HG03432 (cell line): ENCODE results near the gene NKX2-4.
"Not testable (repeated sequence)": the region's sequence is repeated elsewhere in the genome, so short reads cannot be mapped to it uniquely, and the experiment has no call there.

Source experiments
- ATAC-seq: cut with Tn5 transposase; IDR thresholded peaks from one replicate; pipeline ENCODE4 v1.9.1; 2021; ENCODE audit warnings: mild to moderate bottlenecking, moderate library complexity; ENCODE audit not compliant: unreplicated experiment

The NKX2-4 gene

DNA sequence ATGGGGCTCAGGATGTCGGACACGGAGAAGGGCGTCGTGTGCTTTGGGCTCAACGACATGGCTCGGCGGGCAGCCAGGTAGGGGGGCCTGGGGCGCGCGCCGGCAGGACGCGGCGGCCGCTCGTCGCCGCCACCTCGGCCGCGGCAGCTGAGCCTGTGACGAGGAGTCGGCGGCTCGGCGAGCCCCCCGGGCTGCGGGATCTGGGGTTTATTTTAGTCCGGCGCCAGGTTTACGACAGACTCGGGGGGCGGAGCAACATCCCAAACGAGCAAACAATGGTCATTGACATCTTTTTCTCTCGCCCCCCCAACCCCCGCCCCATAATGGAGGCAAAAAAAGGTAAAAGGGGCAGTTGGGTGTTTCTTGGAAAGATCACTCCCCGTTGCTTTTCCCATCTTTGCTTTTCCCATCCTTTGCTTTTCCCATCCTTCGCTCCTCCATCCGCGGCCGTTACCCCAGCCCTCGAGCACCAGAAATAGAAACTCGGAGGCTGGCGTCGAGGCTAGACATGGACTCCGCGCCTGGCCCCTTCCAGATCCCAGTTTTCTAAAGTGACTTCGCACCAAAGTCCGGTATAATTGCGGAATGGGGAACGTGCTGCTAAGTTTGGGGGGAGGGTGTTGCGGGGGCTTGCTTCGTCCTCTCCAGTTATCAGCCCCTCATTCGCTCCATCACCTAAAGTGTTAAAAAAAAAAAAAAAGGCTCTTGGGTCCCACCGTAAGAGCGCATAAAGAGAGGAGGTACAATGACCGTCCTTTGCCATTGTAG lies at the start of gene NKX2-4:
Gene NKX2-4 (minus strand): TSS at position 186 of the 768 bp plus-strand sequence. CDS start 127 bp downstream, at position 59.
- no peak for ATAC-seq

DNA sequence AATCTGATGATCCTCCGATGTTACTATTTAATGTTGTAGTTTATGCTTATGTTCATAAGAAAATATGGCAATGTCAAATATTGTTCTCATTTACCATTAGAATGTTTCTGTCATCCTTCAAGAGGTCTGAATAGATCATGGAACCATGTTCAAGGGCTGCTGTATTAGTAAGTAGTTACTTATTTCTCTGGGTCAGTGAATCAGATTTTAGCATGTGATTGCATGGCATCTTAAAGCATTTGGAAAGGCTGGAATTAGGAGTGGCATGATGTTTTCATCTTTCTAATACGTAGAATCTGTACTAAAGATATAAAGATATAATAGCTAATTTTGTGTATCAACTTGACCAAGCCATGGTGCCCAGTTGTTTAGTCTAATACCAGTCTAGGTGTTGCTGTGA lies 40.5 kb upstream of the NKX2-4 start:
- no peak for ATAC-seq

DNA sequence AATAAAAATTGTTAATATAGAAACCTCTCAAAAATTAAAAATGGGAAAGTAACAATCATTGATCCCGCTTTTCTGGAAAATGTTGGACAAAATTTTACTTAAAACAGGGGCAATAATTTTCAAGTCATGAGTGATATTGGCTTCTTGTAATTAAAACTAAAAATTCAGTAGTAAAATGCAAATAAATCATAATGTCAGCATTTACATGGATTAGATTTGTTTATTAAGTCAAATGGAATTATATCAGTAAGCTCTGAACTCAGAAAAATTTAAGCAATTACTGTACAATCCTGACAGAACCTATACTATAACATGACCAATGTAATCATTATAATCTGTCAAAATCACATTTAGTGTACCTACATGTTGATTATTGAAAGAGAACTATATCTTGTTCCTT lies 39.9 kb upstream of the NKX2-4 start:
- no peak for ATAC-seq

DNA sequence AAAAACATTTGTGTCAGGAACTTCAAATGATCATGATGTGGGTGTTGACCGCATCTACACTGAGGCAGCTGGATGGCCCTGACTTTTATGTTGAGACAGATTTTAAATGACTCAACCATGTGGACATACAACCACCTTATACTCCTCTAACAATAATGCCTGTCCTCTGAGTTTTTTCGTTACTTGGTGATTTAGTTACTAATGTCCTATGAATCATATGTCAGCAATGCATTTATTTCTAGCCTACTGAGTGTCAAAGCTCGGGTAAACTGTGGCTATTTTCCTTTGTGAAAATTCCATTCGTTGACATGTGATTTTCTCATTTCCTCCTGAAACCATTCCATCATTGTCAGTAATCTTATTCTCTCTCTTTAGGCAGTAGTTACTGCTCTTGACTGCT lies 38.9 kb upstream of the NKX2-4 start:
- ATAC-seq = no peak

GRCh38 chr20:21435576-21435975 lies 38.2 kb upstream of the NKX2-4 start:
- ATAC-seq = no peak

- ATAC-seq = no peak
These were observed 36.1 kb upstream of the NKX2-4 start for GRCh38 chr20:21433329-21433890.

DNA sequence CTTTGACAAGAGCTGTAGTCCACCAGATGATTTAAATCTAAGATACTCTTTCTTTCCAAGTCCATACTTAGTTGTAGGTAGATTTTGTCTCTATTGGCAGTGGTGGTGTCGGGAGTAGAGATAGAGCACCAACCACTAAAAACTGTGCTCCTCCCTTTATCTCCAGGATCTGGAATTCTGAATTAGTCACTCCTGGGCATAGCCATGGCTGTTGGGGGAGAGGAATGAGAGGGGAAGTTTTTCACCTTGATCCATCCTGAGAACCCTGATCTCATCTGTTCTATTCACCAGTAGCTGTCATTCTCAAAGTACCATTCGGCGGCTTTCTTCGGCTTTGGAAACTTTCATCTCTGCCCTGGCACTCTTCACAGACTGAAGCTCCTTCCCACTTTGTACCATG lies 35.6 kb upstream of the NKX2-4 start:
- ATAC-seq = no peak

GRCh38 chr20:21430020-21430419 lies 32.7 kb upstream of the NKX2-4 start:
- ATAC-seq = no peak

- ATAC-seq = no peak
These were observed 27.5 kb upstream of the NKX2-4 start for GRCh38 chr20:21424846-21425245.

GRCh38 chr20:21423712-21424111 lies 26.4 kb upstream of the NKX2-4 start:
- ATAC-seq = not testable (repeated sequence)

DNA sequence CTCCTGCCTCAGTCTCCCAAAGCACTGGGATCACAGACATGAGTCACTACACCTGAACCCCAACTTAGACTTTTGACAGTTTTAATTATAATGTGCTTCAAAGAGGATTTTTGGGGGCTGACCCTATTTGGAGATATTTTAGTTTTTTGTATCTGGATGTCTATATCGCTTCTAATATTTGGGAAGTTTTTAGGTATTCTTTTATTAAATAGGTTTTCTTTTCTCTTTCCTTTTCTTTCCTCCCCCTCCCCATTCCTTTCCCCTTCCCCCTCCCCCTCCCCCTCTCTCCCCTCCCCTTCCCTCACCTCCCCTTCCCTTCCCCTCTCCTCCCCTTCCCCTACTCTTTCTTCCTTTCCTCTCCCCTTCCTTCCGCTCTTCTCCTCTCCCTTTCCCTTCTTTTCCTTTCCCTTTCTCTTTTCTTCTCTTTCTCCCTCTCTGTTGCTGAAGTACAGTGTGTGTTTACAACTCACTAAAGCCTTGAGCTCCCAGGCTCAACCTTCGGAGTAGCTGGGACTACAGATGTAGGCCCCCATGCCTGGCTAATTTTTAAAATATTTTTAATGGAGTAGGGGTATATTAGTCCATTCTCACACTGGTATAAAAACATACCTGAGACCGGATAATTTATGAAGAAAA lies 24.4 kb upstream of the NKX2-4 start:
- ATAC-seq = no peak

DNA sequence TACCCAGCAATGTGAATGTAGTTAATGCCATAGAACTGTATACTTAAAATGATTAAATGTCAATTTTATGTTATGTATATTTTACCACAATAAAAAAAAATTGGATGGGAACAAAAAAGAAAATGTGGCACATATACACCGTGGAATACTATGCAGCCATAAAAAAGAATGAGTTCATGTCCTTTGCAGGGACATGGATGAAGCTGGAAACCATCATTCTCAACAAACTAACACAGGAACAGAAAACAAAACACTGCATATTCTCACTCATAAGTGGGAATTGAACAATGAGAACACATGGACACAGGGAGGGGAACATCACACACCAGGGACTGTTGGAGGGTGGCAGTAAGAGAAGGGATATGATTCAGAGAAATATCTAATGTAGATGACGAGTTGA lies 21.8 kb upstream of the NKX2-4 start:
- not testable (repeated sequence) for ATAC-seq

DNA sequence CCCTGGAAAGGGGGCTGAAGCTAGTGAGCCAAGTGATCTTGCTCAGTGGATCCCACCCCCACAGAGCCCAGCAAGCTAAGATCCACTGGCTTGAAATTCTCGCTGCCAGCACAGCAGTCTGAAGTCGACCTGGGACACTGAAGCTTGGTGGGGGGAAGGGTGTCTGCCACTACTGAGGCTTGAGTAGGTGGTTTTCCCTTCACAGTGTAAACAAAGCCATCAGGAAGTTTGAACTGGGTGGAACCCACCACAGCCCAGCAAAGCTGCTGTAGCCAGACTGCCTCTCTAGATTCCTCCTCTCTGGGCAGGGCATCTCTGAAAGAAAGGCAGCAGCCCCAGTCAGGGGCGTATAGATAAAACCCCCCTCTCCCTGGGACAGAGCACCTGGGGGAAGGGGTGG lies 16.7 kb upstream of the NKX2-4 start:
- ATAC-seq = not testable (repeated sequence)

DNA sequence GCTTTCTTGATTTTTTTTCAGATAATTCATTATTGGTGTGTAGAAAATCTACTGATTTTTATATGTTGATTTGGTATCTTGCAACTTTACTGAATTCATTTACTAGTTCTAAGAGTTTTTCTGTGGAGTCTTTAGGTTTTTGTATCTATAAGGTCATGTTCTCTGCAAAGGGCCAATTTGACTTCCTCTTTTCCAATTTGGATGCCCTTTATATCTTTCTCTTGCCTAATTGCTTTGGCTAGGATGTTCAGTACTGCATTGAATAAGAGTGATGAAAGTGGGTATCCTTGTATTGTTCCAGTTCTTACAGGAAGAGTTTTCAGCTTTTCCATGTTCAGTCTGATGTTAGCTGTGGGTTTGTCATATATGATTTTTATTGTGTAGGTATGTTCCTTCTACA lies 14.4 kb upstream of the NKX2-4 start:
- no peak for ATAC-seq

GRCh38 chr20:21399005-21399475 lies 1.7 kb upstream of the NKX2-4 start:
- no peak for ATAC-seq

DNA sequence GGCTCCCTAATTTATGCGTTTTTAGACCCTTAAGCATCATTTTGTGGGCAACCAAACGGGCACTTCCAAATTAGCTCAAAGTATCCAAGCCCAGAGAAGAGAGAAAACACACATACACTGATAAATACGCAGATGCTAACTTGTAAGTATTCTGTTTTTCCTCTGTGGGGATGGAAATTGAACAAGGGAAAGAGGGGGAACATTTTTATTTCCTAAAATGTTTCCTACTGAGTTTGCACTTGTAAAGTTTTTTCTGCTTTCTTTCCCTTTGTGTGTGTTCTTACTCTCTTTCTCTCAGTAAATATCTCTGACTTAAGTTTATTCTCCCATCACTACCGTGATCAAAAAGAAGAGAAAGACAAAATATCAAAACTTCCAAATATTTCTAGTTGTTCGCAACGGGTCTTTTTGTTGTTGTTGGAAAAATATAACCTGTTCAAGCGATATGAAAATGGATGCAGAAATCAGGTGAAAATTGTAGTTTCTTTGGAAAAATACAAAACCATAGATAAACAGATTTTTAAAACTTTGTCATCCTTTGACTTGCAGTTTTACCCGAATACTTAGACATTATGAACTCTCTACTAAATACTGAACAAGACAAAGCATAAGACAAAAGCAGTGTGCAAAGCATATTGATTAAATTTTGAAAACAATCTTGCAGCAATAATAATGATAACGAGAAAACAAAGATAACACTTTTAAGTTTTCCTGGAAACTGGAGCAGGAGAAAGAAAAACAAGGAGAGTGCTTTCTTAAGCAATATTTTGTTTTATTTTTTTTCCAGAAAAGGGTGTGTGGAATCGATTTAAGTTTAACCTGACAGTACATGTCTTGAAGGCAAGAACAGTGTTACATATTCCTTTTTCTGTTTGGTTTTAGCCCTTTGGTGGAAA lies 1.0 kb upstream of the NKX2-4 start:
- ATAC-seq = no peak

- ATAC-seq = peak; percentile 46
These were observed 556 bp downstream of the NKX2-4 start for GRCh38 chr20:21396599-21397340.

DNA sequence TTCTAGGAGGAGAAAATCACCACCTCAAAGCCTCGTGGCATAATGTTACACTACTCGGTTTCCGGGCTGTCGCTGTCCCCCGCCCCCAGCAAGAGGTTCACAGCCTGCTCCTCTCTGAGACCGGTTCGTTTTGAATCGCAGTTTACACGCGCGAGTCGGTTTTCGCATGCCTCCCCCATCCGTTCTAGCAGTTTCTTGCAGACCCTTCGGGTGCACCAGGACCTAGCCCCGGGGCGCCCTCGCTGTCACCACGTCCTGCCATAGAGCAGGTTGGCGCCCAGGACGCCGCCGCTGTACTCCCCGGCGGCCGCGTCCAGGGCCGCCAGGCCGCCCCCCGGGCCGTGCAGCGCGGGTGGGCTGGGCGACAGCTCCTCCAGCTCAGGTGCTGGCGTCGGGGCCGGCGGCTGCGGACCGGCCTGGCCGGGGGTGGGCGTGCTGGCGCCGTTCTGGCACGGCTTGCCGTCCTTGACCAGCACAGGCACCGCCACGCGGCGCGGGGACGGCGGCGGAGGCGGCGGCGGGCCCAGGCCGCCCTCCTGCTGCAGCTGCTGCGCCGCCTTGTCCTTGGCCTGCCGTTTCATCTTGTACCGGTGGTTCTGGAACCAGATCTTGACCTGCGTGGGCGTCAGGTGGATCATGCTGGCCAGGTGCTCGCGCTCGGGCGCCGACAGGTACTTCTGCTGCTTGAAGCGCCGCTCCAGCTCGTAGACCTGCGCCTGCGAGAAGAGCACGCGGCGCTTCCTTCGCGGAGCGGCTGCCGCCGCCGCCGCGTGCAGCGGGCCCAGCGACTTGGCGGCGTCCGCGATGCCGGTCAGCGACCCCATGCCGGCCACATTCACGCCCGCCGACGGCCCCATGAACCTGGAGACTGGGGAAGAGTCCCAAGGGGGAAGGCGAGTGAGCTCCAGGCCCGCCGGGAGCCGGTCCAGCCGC lies 1.4 kb downstream of the NKX2-4 start:
- ATAC-seq = peak; percentile 36

- ATAC-seq = no peak
These were observed 2.2 kb downstream of the NKX2-4 start for GRCh38 chr20:21395051-21395665.
